SK-N-SH (cell line): Measurements from ENCODE around the gene TBCD. TPM values are rescaled to one million over a fixed set of nuclear protein-coding genes. Genes with fewer than 3 reads are reported as not detected.

ENCODE experiments used
- CTCF ChIA-PET: fragments of 300-600, 350-600 bp; formaldehyde crosslinking; extraction: SDS; loops from one replicate; lab custom pipeline; 2021; lab: Yijun Ruan, JAX
- POLR2A ChIA-PET: fragments of 350-600 bp; sonication (Branson Sonifier 250); formaldehyde crosslinking; extraction: SDS; loops from one replicate; lab custom pipeline; 2020; ENCODE audit warnings: antibody characterized with exemption, inconsistent platforms; lab: Yijun Ruan, JAX
- DNase-seq: peaks from one replicate; pipeline ENCODE4 v3.0.0; 2012
- H2AFZ ChIP-seq: fragments of 200-600 bp; sonication (generic); 2 replicates; pipeline ENCODE4 v1.8.1; 2016; ENCODE audit warnings: antibody characterized with exemption, mild to moderate bottlenecking, low read depth
- H3F3A ChIP-seq: fragments of 200-600 bp; sonication (generic); replicated peaks from 2 replicates; pipeline ENCODE3; 2016; ENCODE audit warnings: antibody characterized with exemption, mild to moderate bottlenecking; ENCODE audit not compliant: insufficient read depth
- H3K27ac ChIP-seq, 2 experiments: fragments of 200-500 bp in 1 of 2; fragments of 200-600 bp in 1 of 2; sonication (Bioruptor generic) in 1 of 2; sonication (generic), shearing (Covaris generic) in 1 of 2; 2 replicates each; pipeline versions ENCODE4 v1.5.1 to v1.6.1; 2014 to 2016; ENCODE audit warnings: low read depth in 2 of 2, inconsistent platforms in 1 of 2, low read length in 1 of 2, mild to moderate bottlenecking in 1 of 2, mixed read lengths in 1 of 2
- H3K27me3 ChIP-seq: fragments of 200-600 bp; sonication (generic), shearing (Covaris generic); 2 replicates; pipeline ENCODE4 v1.6.1; 2016; ENCODE audit warnings: mixed run types; ENCODE audit not compliant: insufficient read depth
- H3K36me3 ChIP-seq, 2 experiments: fragments of 200-500 bp in 1 of 2; fragments of 200-600 bp in 1 of 2; sonication (Bioruptor generic) in 1 of 2; sonication (generic) in 1 of 2; replicated peaks in 1 of 2; 2 replicates each; pipeline versions ENCODE3 to v1.5.1; 2014 to 2016; ENCODE audit warnings: low read length in 1 of 2, mild to moderate bottlenecking in 1 of 2; ENCODE audit not compliant: insufficient read depth in 2 of 2, control insufficient read depth in 1 of 2
- H3K4me1 ChIP-seq, 2 experiments: fragments of 200-500 bp in 1 of 2; fragments of 200-600 bp in 1 of 2; sonication (Bioruptor generic) in 1 of 2; sonication (generic), shearing (Covaris generic) in 1 of 2; 2 replicates each; pipeline versions ENCODE4 v1.5.1 to v1.6.1; 2014 to 2016; ENCODE audit warnings: low read depth in 1 of 2, low read length in 1 of 2, mixed run types in 1 of 2; ENCODE audit not compliant: insufficient read depth in 2 of 2, control insufficient read depth in 1 of 2
- H3K4me2 ChIP-seq: fragments of 200-600 bp; sonication (generic), shearing (Covaris generic); 2 replicates; pipeline ENCODE4 v1.6.1; 2017; ENCODE audit warnings: mixed run types
- H3K4me3 ChIP-seq, 2 experiments: fragments of 200-500 bp in 1 of 2; fragments of 200-600 bp in 1 of 2; sonication (Bioruptor generic) in 1 of 2; sonication (generic), shearing (Covaris generic) in 1 of 2; 2 replicates each; pipeline versions ENCODE4 v1.5.1 to v1.8.1; 2014 to 2016; ENCODE audit warnings: low read depth in 2 of 2, inconsistent platforms in 1 of 2, low read length in 1 of 2, mild to moderate bottlenecking in 1 of 2, mixed read lengths in 1 of 2, moderate library complexity in 1 of 2
- H3K79me2 ChIP-seq: fragments of 200-600 bp; sonication (generic); 2 replicates; pipeline ENCODE4 v1.8.1; 2017; ENCODE audit warnings: mild to moderate bottlenecking; ENCODE audit not compliant: insufficient read depth
- H3K9ac ChIP-seq: fragments of 200-600 bp; sonication (generic); 2 replicates; pipeline ENCODE4 v1.6.1; 2017; ENCODE audit warnings: mixed run types
- H3K9me2 ChIP-seq: fragments of 200-600 bp; sonication (generic); 2 replicates; pipeline ENCODE4 v1.6.1; 2017; ENCODE audit warnings: mixed run types
- H3K9me3 ChIP-seq: fragments of 200-600 bp; sonication (generic); 2 replicates; pipeline ENCODE4 v1.6.1; 2017; ENCODE audit warnings: mixed run types, mild to moderate bottlenecking, moderate library complexity
- H4K20me1 ChIP-seq: fragments of 200-600 bp; sonication (generic); 2 replicates; pipeline ENCODE4 v1.6.1; 2017; ENCODE audit warnings: mild to moderate bottlenecking, mixed run types; ENCODE audit not compliant: insufficient read depth
- EP300 ChIP-seq, 2 experiments: IDR thresholded peaks; 2 replicates each; pipeline versions ENCODE4 v1.4.0 to v1.6.1; 2012; ENCODE audit warnings: borderline replicate concordance in 1 of 2, low read depth in 1 of 2, low read length in 1 of 2
- EZH2phosphoT487 ChIP-seq: fragments of 200-600 bp; sonication (generic); IDR thresholded peaks from 2 replicates; pipeline ENCODE4 v1.6.1; 2017; ENCODE audit warnings: low read depth, mixed run types, mild to moderate bottlenecking, antibody characterized with exemption, moderate library complexity, borderline replicate concordance
- FOSL2 ChIP-seq: IDR thresholded peaks from 2 replicates; pipeline ENCODE4 v1.4.0; 2012; ENCODE audit warnings: low read depth, mild to moderate bottlenecking, moderate library complexity, borderline replicate concordance
- FOXJ3 ChIP-seq: sonication (generic); formaldehyde crosslinking; IDR thresholded peaks from 2 replicates; pipeline ENCODE4 v1.5.1; 2020; ENCODE audit warnings: mild to moderate bottlenecking, missing genetic modification reagents
- FOXM1 ChIP-seq: IDR thresholded peaks from 2 replicates; pipeline ENCODE4 v1.4.0; 2012; ENCODE audit warnings: low read depth, mild to moderate bottlenecking
- GABPA ChIP-seq: IDR thresholded peaks from 2 replicates; pipeline ENCODE4 v1.4.0; 2012; ENCODE audit warnings: low read depth, mild to moderate bottlenecking
- IRF3 ChIP-seq: fragments of 150-350 bp; IDR thresholded peaks from 2 replicates; pipeline ENCODE4 v1.6.1; 2016; ENCODE audit warnings: mild to moderate bottlenecking, low read depth, low read length
- JUND ChIP-seq: IDR thresholded peaks from 2 replicates; pipeline ENCODE4 v1.4.0; 2012
- MEF2A ChIP-seq: IDR thresholded peaks from 2 replicates; pipeline ENCODE4 v1.4.0; 2012; ENCODE audit warnings: low read depth, borderline replicate concordance
- NRF1 ChIP-seq: IDR thresholded peaks from 2 replicates; pipeline ENCODE4 v1.6.1; 2012; ENCODE audit warnings: low read depth, mild to moderate bottlenecking, low read length
- POLR2AphosphoS5 ChIP-seq: IDR thresholded peaks from 2 replicates; pipeline ENCODE4 v1.6.1; 2012; ENCODE audit warnings: low read depth, low read length
- RAD21 ChIP-seq: IDR thresholded peaks from 2 replicates; pipeline ENCODE4 v1.6.1; 2012; ENCODE audit warnings: mild to moderate bottlenecking, low read length
- RFX5 ChIP-seq: IDR thresholded peaks from 2 replicates; pipeline ENCODE4 v1.6.1; 2012; ENCODE audit warnings: mild to moderate bottlenecking, improper control_type of control experiment, low read length
- RXRA ChIP-seq: IDR thresholded peaks from 2 replicates; pipeline ENCODE4 v1.4.0; 2012; ENCODE audit warnings: low read depth, mild to moderate bottlenecking, borderline replicate concordance
- SMC3 ChIP-seq: IDR thresholded peaks from 2 replicates; pipeline ENCODE4 v1.6.1; 2012; ENCODE audit warnings: low read depth, low read length, improper control_type of control experiment
- TEAD4 ChIP-seq: IDR thresholded peaks from 2 replicates; pipeline ENCODE4 v1.4.0; 2012; ENCODE audit warnings: mild to moderate bottlenecking, borderline replicate concordance; ENCODE audit not compliant: insufficient read depth
- WGBS: methylation state at CpG from one replicate; pipeline ENCODE4 v1.1.6; 2017; ENCODE audit warnings: low lambda C conversion rate; 5-methylcytosine and 5-hydroxymethylcytosine counted together
- polyA plus RNA-seq, 3 experiments: library from polyadenylated mRNA; depleted of rRNA; stranded (reverse); fragments of >200 nt; gene quantifications; 2 replicates each; pipeline ENCODE4 v1.2.3, GENCODE V29; 2012
- TF ChIP-seq, protein P1 (sequence below): IDR thresholded peaks from 2 replicates; pipeline ENCODE4; 2012
- TF ChIP-seq, protein P2 (sequence below): IDR thresholded peaks from 2 replicates; pipeline ENCODE4 v1.4.0; 2012; ENCODE audit warnings: low read depth
- TF ChIP-seq, protein P3 (sequence below): IDR thresholded peaks from 2 replicates; pipeline ENCODE4 v1.4.0; 2012; ENCODE audit warnings: low read depth, borderline replicate concordance
- TF ChIP-seq, protein P4 (sequence below): fragments of 150-350 bp; IDR thresholded peaks from 2 replicates; pipeline ENCODE4 v1.6.1; 2017; ENCODE audit warnings: antibody characterized with exemption, low read length, low read depth, borderline replicate concordance

Gene TBCD
- polyA plus RNA-seq, 1 of the 3 experiments (the other 2 are of a cell fraction): 107 TPM

- WGBS: 95% methylated on average over 19 of the region's 19 CpGs
- no peaks in the 10 kb centered on the region for H3K79me2 ChIP-seq
- no peak for TF ChIP-seq GABPA
- TF ChIP-seq SMC3: no peak
- no peaks in the 10 kb centered on the region for H3K9me3 ChIP-seq
- no peaks in the 10 kb centered on the region for H4K20me1 ChIP-seq
- H3K4me2 ChIP-seq: no peak overlapping the region
- DNase-seq: no peak
- CTCF ChIA-PET: interaction anchor here (0.8 to 1.2 kb wide), 3 partner anchors 17 to 64 kb away, joined by 3 to 4 read pairs (median 4); no protein-coding TSS in a partner anchor
- H3K27ac ChIP-seq: no peak overlapping the region
- peaks cover 7% of the 10 kb centered on the region for H3F3A ChIP-seq
- no peaks in the 10 kb centered on the region for H3K27me3 ChIP-seq
- peaks cover 0 to 37% of the 10 kb centered on the region in 2 experiments for H3K36me3 ChIP-seq
- POLR2A ChIA-PET: no interaction called here
- H2AFZ ChIP-seq: no peak overlapping the region
- H3K4me1 ChIP-seq: no peaks in the 10 kb centered on the region; a peak in 1 of 4 replicates
- no peak overlapping the region for H3K4me3 ChIP-seq
- no peaks in the 10 kb centered on the region for H3K9me2 ChIP-seq
- no peak overlapping the region for H3K9ac ChIP-seq
Measured at GRCh38 chr17:82900741-82901140, 148.9 kb downstream of the TBCD start.

- Histone ChIP-seq H3K9me2 (no peaks in the 10 kb centered on the region), H3K27me3 (no peaks in the 10 kb centered on the region), H2AFZ (no peak overlapping the region), H3K9me3 (no peaks in the 10 kb centered on the region), H3F3A (peaks cover 7% of the 10 kb centered on the region), H3K27ac (no peak overlapping the region), H3K4me1 (no peaks in the 10 kb centered on the region; a peak in 1 of 4 replicates), H3K79me2 (no peaks in the 10 kb centered on the region), H3K36me3 (peaks cover 0 to 40% of the 10 kb centered on the region in 2 experiments), H4K20me1 (no peaks in the 10 kb centered on the region), H3K9ac (no peak overlapping the region), H3K4me2 (no peak overlapping the region), H3K4me3 (no peak overlapping the region)
- ChIA-PET POLR2A (no interaction called here), CTCF (no interaction called here)
- DNase-seq: no peak
- 94% methylated on average over 10 of the region's 16 CpGs for WGBS
- no peak for TF ChIP-seq JUND
- TF ChIP-seq, protein P1, sequence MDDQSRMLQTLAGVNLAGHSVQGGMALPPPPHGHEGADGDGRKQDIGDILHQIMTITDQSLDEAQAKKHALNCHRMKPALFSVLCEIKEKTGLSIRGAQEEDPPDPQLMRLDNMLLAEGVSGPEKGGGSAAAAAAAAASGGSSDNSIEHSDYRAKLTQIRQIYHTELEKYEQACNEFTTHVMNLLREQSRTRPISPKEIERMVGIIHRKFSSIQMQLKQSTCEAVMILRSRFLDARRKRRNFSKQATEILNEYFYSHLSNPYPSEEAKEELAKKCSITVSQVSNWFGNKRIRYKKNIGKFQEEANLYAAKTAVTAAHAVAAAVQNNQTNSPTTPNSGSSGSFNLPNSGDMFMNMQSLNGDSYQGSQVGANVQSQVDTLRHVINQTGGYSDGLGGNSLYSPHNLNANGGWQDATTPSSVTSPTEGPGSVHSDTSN: no peak
- no peak for TF ChIP-seq FOSL2
- no peak for TF ChIP-seq GABPA
- TF ChIP-seq IRF3: no peak
- TF ChIP-seq FOXJ3 (CRISPR knock-in tag): no peak
- TF ChIP-seq FOXM1: no peak
- no peak for TF ChIP-seq TEAD4
- no peak for TF ChIP-seq RXRA
- TF ChIP-seq, protein P2, sequence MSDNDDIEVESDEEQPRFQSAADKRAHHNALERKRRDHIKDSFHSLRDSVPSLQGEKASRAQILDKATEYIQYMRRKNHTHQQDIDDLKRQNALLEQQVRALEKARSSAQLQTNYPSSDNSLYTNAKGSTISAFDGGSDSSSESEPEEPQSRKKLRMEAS: no peak
- no peak for TF ChIP-seq POLR2AphosphoS5
- TF ChIP-seq NRF1: no peak
- TF ChIP-seq, protein P3, sequence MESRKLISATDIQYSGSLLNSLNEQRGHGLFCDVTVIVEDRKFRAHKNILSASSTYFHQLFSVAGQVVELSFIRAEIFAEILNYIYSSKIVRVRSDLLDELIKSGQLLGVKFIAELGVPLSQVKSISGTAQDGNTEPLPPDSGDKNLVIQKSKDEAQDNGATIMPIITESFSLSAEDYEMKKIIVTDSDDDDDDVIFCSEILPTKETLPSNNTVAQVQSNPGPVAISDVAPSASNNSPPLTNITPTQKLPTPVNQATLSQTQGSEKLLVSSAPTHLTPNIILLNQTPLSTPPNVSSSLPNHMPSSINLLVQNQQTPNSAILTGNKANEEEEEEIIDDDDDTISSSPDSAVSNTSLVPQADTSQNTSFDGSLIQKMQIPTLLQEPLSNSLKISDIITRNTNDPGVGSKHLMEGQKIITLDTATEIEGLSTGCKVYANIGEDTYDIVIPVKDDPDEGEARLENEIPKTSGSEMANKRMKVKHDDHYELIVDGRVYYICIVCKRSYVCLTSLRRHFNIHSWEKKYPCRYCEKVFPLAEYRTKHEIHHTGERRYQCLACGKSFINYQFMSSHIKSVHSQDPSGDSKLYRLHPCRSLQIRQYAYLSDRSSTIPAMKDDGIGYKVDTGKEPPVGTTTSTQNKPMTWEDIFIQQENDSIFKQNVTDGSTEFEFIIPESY: no peak
- TF ChIP-seq SMC3: no peak
- no peak for TF ChIP-seq RAD21
- TF ChIP-seq, protein P4, sequence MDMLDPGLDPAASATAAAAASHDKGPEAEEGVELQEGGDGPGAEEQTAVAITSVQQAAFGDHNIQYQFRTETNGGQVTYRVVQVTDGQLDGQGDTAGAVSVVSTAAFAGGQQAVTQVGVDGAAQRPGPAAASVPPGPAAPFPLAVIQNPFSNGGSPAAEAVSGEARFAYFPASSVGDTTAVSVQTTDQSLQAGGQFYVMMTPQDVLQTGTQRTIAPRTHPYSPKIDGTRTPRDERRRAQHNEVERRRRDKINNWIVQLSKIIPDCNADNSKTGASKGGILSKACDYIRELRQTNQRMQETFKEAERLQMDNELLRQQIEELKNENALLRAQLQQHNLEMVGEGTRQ: no peak
- no peak for TF ChIP-seq RFX5
- no peak for TF ChIP-seq EZH2phosphoT487
- no peak for TF ChIP-seq MEF2A
- TF ChIP-seq EP300 (IDR thresholded peaks at IDR 0.05; ENCODE audit: borderline replicate concordance in 1 of 2, low read depth in 1 of 2, low read length in 1 of 2): no peak
Measured at GRCh38 chr17:82901356-82901755, 149.5 kb downstream of the TBCD start.
